HG03025 (cell line): Measurements from ENCODE around the gene MFAP1.
"Not testable (repeated sequence)": the region's sequence is repeated elsewhere in the genome, so short reads cannot be mapped to it uniquely, and the experiment has no call there.

ENCODE experiments used
- ATAC-seq: cut with Tn5 transposase; IDR thresholded peaks from one replicate; pipeline ENCODE4 v1.9.1; 2021; ENCODE audit warnings: mild to moderate bottlenecking, moderate library complexity; ENCODE audit not compliant: unreplicated experiment, low FRiP score

MFAP1 gene

DNA sequence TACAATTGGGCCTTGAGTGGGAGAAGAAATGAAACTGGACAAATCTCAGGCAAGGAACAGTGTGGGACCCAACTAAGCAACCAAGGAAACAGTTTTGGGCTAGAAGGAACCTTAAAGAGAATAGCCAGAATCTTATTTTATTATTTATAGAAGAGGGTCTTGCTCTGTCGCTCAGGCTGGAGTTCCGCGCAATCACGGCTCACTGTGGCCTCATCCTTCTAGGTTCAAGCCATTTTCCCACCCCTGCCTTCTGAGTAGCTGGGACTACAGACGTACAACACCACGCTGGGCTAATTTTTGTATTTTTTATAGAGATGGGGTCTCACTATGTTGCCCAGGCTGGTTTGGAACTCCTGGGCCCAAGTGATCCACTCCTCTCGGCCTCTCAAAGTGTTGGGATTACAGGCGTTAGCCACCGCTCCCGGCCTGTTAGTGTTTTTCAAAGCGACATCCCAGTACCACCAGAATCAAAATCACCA, 1.6 kb upstream of the MFAP1 start:
- no peak for ATAC-seq

GRCh38 chr15:43825305-43825704, 815 bp upstream of the MFAP1 start:
- ATAC-seq: not testable (repeated sequence)

DNA sequence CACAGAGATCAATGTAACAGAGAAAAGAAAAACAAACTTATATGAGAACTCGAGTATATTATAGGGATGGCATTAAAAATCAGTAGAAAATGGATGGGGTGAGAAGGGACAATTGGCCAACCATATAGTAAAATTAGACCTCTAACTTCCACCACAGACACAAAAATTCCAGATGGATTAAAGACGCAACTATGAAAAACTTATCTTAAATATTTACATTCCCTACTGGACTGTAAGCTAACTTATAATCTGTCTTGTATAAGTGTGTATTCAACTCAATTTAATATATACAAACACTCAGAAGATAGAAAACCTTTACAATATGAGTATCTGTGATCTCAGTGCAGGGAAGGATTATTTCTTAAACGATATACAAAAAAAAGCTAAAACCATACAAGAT, 3.0 kb downstream of the MFAP1 start:
- ATAC-seq: no peak

DNA sequence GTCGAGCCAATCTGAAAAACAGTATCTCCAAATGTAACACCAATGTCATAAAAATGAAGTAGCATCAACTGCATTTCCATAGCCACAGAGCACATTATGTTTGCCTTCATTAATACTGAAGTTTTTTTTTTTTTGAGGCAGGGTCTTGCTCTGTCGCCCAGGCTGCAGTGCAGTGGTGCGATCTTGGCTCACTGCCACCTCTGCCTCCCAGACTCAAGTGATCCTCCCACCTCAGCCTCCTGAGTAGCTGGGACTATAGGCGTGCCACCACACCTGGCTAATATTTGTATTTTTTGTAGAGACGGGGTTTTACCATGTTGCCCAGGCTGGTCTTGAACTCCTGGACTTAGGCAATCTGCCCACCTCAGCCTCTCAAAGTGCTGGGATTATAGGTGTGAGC, 9.4 kb downstream of the MFAP1 start:
- not testable (repeated sequence) for ATAC-seq

DNA sequence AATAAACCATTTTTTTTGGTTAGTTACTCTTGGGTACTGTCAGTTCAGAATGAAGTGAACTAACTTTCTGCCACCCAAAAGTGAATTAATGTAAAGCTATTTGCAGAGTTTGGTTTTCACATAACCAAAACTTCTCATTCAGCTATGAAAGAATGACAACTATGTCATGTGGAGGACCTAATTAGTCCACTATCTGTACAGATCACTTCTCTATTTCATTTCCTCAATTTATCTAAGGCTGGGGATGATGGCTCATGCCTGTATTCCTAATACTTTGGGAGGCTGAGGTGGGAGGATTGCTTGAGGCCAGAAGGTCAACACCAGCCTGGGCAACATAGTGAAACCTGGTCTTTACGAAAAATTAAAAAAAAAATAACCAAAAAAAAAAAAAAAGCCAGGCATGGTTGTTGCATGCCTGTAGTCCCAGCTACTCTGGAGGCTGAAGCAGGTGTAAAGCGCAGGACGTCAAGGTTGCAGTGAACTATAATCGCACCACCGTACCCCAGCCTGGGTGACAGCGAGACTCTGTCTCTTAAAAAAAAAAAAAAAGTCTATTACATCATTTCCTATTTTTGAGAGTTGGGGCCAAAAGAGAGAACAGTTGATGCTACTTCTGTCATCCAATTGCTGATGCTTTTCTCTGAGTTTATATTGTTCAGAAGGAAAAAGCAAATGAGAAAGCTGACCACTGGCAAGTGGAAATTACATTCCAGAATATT, 15.4 kb downstream of the MFAP1 start:
- ATAC-seq: no peak

GRCh38 chr15:43808435-43808950, 16.0 kb downstream of the MFAP1 start:
- no peak for ATAC-seq

GRCh38 chr15:43802676-43803075, 21.8 kb downstream of the MFAP1 start:
- not testable (repeated sequence) for ATAC-seq

GRCh38 chr15:43800286-43801141, 24.0 kb downstream of the MFAP1 start, which contains the start of gene HYPK:
Gene HYPK (plus strand): TSS chr15:43800599. CDS start chr15:43800623, 24 bp downstream.
- ATAC-seq: peak; percentile 82

- no peak for ATAC-seq
Observed at GRCh38 chr15:43799945-43800285, 24.6 kb downstream of the MFAP1 start, which contains the start of gene SERINC4. Gene SERINC4 (minus strand): TSS chr15:43800220. CDS start chr15:43799986, 234 bp downstream.

DNA sequence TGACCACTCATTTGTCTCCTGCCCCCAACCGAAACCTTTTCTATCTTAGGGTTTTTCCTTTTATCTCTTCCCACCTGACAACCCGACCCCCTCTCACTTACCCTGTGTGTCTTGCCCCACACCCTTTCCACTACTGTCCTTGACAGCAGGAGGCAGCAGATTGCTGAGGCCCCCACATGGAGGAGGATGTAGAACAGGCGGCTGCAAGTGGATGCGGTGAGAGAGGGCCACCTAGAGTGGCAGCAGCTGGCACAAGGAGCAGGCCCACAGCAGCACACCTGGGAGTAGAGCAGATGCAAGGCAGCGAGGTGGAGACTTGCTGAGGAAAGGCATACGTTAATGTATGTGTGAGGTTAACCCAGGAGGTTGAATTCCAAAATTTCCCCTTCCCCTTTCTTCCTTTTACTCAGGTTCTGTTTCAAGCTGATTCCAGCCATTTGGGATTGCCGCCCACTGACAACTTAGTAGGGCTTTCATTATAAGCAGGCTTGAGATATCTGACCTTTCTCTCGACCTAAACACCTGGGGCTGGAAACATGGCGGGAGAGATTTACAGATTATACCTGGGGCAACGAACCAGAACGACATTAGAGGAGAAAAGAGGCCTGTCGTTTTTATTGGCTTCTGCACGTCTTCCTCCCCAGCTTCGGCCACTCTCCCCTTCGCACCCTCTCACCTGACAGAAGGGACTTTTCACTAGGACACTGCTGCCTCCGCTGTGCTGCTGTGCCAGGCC, 25.1 kb downstream of the MFAP1 start:
- ATAC-seq: no peak

DNA sequence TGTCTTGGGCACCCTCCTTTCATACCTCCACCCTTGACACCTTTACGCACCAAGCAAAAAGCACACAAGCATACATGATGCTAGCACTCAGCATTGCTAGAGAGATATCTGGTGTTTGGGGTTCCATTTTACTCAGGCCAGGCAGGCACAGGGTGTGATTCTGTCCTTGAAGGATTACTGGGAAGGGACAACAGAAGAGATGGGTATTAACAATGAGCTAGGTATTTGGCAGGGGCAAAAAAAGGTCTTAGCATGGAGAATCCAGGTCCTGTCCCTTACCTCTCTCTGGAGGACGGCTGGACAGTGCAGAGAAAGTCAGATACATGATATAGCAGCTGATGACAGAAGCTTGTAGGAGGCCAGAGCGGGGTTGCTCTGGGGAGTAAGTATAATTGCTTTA, 27.9 kb downstream of the MFAP1 start:
- no peak for ATAC-seq

DNA sequence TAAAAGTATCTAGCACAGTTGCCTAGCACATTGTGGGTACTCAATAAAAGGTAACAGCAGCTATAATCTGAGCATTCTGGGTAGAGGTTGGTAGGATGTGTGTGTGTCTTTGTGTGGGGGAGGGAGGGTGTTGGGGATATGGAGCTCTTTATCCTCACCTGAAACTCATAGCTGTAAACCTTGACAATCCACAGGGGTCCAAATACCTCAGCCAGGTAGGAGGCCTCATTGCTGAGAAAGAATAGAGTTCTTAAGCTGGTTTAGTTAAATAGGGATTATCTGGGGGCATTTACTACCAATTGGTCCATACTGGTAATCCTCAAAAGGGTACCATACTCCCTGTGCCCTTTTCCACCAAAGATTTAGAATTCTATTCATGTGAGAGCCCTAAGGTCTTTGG, 28.5 kb downstream of the MFAP1 start:
- no peak for ATAC-seq

- no peak for ATAC-seq
Observed at GRCh38 chr15:43795197-43795596, 29.3 kb downstream of the MFAP1 start.

DNA sequence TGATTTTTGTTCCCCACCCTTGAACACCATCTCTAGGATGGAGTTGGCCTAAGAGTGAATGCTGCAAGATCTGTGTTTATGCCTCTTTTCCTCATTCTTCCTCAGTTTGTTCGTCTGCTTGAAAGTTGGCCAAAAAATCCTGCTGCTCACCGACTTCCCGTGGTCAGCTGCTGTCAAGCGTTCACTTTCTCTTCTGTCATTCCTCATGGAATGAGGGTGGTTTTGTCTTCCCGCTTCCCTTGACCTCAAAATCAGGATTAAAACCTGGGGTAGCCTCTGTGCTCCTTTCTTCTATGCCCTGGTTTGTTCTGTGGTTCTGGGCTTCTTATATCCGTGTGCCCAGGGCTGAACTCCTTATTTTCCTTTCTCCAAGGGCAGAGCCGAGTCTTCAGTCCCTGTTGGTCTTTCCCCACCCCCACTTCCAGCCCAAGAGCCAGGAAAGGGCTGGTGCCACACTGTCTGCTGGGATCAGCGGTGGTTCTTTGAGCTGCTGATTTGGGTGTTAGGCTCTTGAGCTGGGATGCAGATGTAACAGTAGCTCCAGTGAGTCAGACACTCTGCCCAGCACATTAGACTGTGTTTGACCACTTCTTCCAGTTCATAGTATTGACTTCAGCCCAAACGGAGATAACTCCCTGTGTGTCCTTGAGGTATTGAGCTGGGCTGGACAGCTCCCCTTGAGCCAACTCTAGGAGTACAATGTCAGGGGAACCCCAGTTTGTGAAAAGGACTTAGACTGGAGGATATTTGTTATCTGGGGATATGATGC, 30.0 kb downstream of the MFAP1 start:
- no peak for ATAC-seq

DNA sequence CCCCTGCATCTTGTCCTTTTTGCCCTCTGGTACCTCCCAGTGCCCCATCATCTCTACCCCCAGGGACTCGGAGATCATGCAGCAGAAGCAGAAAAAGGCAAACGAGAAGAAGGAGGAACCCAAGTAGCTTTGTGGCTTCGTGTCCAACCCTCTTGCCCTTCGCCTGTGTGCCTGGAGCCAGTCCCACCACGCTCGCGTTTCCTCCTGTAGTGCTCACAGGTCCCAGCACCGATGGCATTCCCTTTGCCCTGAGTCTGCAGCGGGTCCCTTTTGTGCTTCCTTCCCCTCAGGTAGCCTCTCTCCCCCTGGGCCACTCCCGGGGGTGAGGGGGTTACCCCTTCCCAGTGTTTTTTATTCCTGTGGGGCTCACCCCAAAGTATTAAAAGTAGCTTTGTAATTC, 30.8 kb downstream of the MFAP1 start:
- ATAC-seq: no peak

DNA sequence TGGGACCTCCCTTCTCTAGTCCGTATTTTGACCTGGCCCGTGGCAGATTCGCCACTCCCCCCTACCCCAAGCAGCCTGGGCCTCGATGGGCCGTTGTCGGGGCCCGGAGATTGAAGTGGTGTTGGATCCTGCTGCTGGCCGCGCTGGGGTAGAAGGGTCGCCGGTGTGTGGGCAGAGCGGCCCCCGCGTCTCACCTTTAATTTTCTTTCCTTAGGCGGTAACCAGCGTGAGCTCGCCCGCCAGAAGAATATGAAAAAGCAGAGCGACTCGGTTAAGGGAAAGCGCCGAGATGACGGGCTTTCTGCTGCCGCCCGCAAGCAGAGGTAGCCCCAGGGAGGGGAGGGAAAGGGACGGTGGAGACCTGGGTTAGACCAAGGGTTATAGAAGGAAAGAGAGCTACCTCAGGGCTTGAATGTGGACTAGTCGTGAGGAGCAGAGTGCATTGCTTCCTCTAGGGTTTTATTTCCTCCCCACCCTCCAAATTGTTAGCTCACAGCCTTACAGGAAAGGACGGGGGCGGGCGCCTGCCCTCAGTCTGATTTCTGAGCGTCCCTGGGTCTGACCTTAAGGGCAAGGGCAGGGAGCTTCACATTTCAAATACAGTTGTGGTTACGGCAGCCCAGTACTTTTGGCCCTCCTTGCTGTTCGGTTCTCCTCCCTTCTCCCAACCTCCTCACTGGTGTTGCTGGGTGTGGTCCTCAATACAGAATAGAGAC, 31.6 kb downstream of the MFAP1 start:
- no peak for ATAC-seq

- ATAC-seq: peak; percentile 85
Observed at GRCh38 chr15:43791993-43792760, 32.3 kb downstream of the MFAP1 start, which contains the start of gene SERF2. Gene SERF2 (plus strand): TSS chr15:43792320. CDS start chr15:43792377, 57 bp downstream.

DNA sequence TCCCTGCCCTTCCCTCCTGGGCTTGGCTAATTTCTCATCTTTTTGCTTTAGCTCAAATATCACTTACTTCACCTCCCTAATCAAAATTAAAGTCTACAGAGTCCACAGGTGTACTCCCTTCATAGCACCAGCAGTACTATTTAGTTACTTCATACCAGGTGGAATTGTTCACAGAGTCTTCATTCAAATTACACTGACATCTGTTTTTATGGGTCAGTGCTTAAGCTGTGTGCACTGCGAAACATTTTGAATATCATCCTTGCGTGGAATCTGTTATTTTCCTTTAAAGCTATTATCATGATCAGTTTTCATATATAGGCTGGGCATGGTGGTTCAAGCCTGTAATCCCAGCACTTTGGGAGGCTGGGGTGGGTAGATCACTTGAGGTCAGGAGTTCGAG, 35.1 kb downstream of the MFAP1 start:
- no peak for ATAC-seq
